ENCODE results near the gene SCIMP.

Gene SCIMP

DNA sequence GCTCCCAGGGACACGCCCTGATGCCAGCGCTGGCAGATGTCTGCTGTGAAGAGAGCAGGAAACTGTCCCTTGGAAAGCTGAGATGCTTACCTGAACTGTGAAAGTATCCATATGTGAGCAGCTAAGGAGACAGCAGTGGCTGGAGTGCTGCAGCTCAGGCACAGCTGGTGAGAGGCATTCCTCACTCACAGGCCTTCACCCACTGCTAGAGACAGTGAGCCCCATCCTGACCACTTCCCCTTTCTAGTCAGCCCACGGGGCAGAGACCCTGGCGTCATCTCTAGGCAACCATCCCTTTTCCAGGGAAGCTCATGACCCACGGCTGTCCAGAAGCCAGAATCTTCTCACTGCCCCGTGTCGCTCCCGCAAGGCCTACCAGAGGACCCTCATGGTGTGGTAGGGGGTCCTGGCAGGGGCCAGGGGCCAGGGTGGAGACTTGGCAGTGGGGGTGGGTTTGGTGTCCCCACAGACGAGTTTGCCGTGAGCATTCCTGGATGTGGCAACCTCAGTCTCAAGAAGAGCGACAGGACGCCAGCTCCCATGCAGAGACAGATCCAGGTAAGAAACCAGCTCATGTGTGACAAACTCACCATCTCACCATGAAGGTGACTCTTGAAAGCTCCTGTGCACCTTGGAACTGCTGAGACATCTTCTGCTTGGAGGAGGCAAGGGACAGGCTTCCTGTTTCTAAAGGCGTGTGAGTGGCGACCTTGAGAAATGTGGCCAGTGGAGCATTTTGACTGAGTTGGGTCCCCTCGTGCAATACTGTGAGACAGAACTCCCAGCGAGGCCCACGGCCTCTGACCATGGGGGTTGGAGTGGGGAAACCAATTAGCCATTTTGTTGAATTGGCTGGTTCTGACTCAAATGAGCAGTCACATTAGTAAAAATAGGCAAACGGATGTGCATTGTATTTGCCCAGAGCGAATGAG is at the start of gene SCIMP:
TSS of gene SCIMP (minus strand) at position 216 of the 932 bp plus-strand sequence. CDS start at position 111, 105 bp downstream.
- no peak for DNase-seq (ENCODE audit: low read depth)
- no peak for TF ChIP-seq CTCF (IDR thresholded peaks at IDR 0.05; ENCODE audit: low read length, missing control alignments)
- no peak within 1 kb of the TSS for H3K4me3 ChIP-seq (replicated peaks; ENCODE audit: low read depth, low read length)

DNA sequence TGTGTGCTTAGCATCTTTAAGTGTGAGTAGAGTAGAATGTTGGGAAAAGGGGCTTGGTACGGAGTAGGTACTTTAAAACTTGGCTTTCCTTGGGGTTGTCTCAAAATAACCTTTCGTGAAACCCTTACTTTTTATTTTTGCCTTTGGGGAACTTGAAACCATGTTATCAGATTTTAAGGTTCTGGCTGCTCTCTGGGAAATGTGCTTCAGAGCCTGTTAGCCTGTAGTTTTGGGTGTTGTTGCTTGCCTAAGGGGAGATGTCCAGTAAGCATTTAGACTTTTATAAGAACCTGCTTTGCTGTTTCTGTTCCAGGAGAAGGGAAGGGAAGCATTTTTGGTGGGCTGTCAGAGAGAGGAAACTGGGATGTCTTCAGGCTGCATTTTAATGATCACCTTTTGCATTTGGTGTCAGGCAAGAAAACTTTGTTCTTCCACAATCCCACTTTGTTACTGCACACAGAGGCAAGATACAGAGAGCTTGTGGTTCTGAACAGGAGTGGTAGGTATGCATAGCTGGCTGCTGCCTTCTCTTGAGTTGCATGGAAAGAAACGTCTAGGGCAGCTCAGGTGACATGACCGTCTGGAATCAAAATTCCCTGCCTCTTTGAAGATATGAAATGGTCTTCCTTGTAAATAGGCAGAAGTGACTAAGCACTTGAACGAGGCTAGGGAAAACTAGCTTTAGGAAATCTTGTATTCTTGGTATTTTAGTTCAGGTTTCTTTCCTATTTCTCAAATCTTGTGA is 49.1 kb upstream of the SCIMP start:
- peak overlapping the region; percentile 58 for H3K4me3 ChIP-seq (replicated peaks; ENCODE audit: low read depth, low read length)
- TF ChIP-seq CTCF (IDR thresholded peaks at IDR 0.05; ENCODE audit: low read length, missing control alignments) = no peak
- DNase-seq (ENCODE audit: low read depth) = peak; percentile 7

DNA sequence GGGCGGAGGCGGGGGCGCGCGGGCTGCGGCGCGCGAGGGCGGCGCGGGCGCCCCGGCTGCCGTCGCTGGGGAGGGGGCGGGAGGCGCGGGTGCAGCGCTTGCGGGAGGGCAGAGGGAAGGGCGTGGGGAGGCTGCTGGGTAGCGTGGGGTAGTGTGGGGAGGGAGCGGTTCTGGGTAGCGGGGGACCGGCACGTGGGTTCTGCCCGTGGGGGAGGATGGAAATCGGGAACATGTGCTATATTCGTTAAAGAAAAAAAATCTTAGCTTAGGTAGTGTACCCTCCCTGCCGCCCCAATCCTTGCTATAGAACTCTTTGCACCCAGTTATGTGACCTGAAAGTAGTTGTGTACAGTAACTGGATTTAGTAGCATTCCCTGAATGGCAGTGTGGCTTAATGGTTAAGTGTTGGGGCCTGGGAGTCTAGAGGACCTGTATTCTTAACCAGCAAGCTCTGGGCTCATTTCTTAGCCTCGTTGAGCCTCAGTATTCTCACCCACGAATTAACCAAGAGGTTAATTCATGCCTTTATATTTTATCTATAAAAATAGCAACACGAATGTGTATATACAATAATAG is 48.1 kb upstream of the SCIMP start:
- peak overlapping the region; percentile 58 for H3K4me3 ChIP-seq (replicated peaks; ENCODE audit: low read depth, low read length)
- peak; percentile 17 for DNase-seq (ENCODE audit: low read depth)
- TF ChIP-seq CTCF (IDR thresholded peaks at IDR 0.05; ENCODE audit: low read length, missing control alignments) = no peak

- H3K4me3 ChIP-seq (replicated peaks; ENCODE audit: low read depth, low read length) = peak within 1 kb of the TSS; percentile 58
- TF ChIP-seq CTCF (IDR thresholded peaks at IDR 0.05; ENCODE audit: low read length, missing control alignments) = peak; percentile 19
Measured at GRCh38 chr17:5281814-5282641, 47.4 kb upstream of the SCIMP start, which contains the start of gene RABEP1. RABEP1 (plus strand) TSS chr17:5282284; CDS start chr17:5282487, 203 bp downstream.

GRCh38 chr17:5272322-5272721 is 37.7 kb upstream of the SCIMP start:
- DNase-seq (ENCODE audit: low read depth) = no peak
- no peak for TF ChIP-seq CTCF (IDR thresholded peaks at IDR 0.05; ENCODE audit: low read length, missing control alignments)
- no peak overlapping the region for H3K4me3 ChIP-seq (replicated peaks; ENCODE audit: low read depth, low read length)

More at GRCh38 chr17:5281814-5282641, 47.4 kb upstream of the SCIMP start, which contains the start of gene RABEP1:
- DNase-seq (ENCODE audit: low read depth) = peak; percentile 91
